Measurements from ENCODE around the gene POLN.

The POLN gene

GRCh38 chr4:2256156-2256731 lies 14.3 kb upstream of the POLN start:
- Histone ChIP-seq H3K79me2 (ENCODE audit: insufficient read depth, low read length) (no peaks in the 10 kb centered on the region), H3F3A (ENCODE audit: insufficient read depth, low read length) (no peaks in the 10 kb centered on the region), H3K4me3 (ENCODE audit: low read depth, low read length, poor library complexity, severe bottlenecking) (no peak overlapping the region), H3K4me2 (ENCODE audit: low read length) (no peak overlapping the region), H3K4me1 (ENCODE audit: insufficient read depth, low read length, severe bottlenecking) (peaks cover 10% of the 10 kb centered on the region), H3K27me3 (ENCODE audit: insufficient read depth, low read length) (no peaks in the 10 kb centered on the region), H3K27ac (ENCODE audit: low read depth, low read length, poor library complexity, severe bottlenecking) (no peak overlapping the region), H2AFZ (ENCODE audit: low read length) (no peak overlapping the region), H3K9ac (ENCODE audit: low read length) (no peak overlapping the region), H4K20me1 (ENCODE audit: insufficient read depth, low read length) (no peaks in the 10 kb centered on the region), H3K9me2 (ENCODE audit: low read depth, low read length) (no peaks in the 10 kb centered on the region), H3K36me3 (ENCODE audit: insufficient read depth, low read length) (no peaks in the 10 kb centered on the region), H3K9me3 (ENCODE audit: low read length) (no peaks in the 10 kb centered on the region)
- TF ChIP-seq EZH2 (IDR thresholded peaks at IDR 0.05; ENCODE audit: borderline replicate concordance, low read length): no peak

- H3K36me3 ChIP-seq (ENCODE audit: insufficient read depth, low read length): no peaks in the 10 kb centered on the region
- H3K9me2 ChIP-seq (ENCODE audit: low read depth, low read length): no peaks in the 10 kb centered on the region
- no peaks in the 10 kb centered on the region for H3K9me3 ChIP-seq (ENCODE audit: low read length)
- no peak for TF ChIP-seq CTCF (IDR thresholded peaks at IDR 0.05; ENCODE audit: low read length)
- TF ChIP-seq EZH2 (IDR thresholded peaks at IDR 0.05; ENCODE audit: borderline replicate concordance, low read length): no peak
- no peaks in the 10 kb centered on the region for H3F3A ChIP-seq (ENCODE audit: insufficient read depth, low read length)
- no peak overlapping the region for H3K4me2 ChIP-seq (ENCODE audit: low read length)
- H3K9ac ChIP-seq (ENCODE audit: low read length): no peak overlapping the region
- no peak overlapping the region for H3K4me3 ChIP-seq (ENCODE audit: low read depth, low read length, poor library complexity, severe bottlenecking)
- peaks cover 7% of the 10 kb centered on the region for H3K4me1 ChIP-seq (ENCODE audit: insufficient read depth, low read length, severe bottlenecking)
- no peaks in the 10 kb centered on the region for H3K79me2 ChIP-seq (ENCODE audit: insufficient read depth, low read length)
- H3K27me3 ChIP-seq (ENCODE audit: insufficient read depth, low read length): no peaks in the 10 kb centered on the region
- H3K27ac ChIP-seq (ENCODE audit: low read depth, low read length, poor library complexity, severe bottlenecking): no peak overlapping the region
- H2AFZ ChIP-seq (ENCODE audit: low read length): no peak overlapping the region
- no peaks in the 10 kb centered on the region for H4K20me1 ChIP-seq (ENCODE audit: insufficient read depth, low read length)
Observed at GRCh38 chr4:2255501-2256155, 13.7 kb upstream of the POLN start.

DNA sequence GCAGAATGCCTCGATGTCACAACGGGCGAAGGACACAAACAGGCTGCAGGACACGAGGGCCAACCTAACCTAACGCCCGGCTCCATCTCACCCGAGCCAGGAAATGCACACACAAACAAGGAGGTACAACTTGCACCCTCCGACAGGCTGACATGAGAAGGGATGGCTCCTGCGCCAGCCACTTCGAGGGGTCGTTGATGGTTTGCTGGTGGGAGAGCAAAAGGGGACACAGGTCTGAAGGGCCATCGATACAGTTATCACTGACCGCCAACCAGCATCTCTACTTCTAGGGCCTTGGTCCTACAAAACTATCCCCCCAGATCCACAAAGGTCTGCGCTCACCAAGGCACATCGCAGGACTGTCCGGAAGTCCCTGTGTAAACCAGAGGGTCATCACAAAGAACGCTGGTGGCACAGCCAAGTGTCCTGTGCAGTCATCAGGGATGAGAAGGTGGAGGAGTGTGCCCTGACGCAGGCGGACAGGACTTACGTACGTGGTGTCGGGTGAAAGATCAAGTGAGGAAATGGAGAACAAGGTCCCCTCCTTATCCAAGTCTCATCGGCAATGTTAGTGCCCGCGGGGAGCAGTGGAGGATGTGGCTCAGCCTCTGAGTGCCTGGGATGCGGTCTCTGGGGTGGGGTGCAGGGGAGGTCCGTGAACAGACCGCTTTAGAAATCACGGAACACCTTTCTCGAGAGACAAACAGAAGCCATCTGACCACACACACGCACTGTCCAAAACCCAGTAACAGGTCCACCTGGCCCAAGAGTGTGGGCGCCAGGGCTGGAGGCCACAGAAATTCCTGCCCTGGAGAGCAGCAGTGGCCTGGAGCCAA lies 13.0 kb upstream of the POLN start:
- TF ChIP-seq CTCF (IDR thresholded peaks at IDR 0.05; ENCODE audit: low read length) (no peak), EZH2 (IDR thresholded peaks at IDR 0.05; ENCODE audit: borderline replicate concordance, low read length) (no peak)
- Histone ChIP-seq H3K79me2 (ENCODE audit: insufficient read depth, low read length) (no peaks in the 10 kb centered on the region), H3K4me2 (ENCODE audit: low read length) (no peak overlapping the region), H4K20me1 (ENCODE audit: insufficient read depth, low read length) (no peaks in the 10 kb centered on the region), H3K27ac (ENCODE audit: low read depth, low read length, poor library complexity, severe bottlenecking) (no peak overlapping the region), H3K4me3 (ENCODE audit: low read depth, low read length, poor library complexity, severe bottlenecking) (no peak overlapping the region), H3K9ac (ENCODE audit: low read length) (no peak overlapping the region), H3K9me3 (ENCODE audit: low read length) (no peaks in the 10 kb centered on the region), H3K4me1 (ENCODE audit: insufficient read depth, low read length, severe bottlenecking) (peaks cover under 1% of the 10 kb centered on the region), H2AFZ (ENCODE audit: low read length) (no peak overlapping the region), H3F3A (ENCODE audit: insufficient read depth, low read length) (no peaks in the 10 kb centered on the region), H3K9me2 (ENCODE audit: low read depth, low read length) (no peaks in the 10 kb centered on the region), H3K36me3 (ENCODE audit: insufficient read depth, low read length) (no peaks in the 10 kb centered on the region), H3K27me3 (ENCODE audit: insufficient read depth, low read length) (no peaks in the 10 kb centered on the region)
